ENCODE data around the gene CYP4Z1. TPM values are rescaled to one million over a fixed set of nuclear protein-coding genes. Genes with fewer than 3 reads are reported as not detected.

Gene CYP4Z1
- total RNA-seq, 2 donors from 2014 or later = 0.20 to 0.31 TPM

DNA sequence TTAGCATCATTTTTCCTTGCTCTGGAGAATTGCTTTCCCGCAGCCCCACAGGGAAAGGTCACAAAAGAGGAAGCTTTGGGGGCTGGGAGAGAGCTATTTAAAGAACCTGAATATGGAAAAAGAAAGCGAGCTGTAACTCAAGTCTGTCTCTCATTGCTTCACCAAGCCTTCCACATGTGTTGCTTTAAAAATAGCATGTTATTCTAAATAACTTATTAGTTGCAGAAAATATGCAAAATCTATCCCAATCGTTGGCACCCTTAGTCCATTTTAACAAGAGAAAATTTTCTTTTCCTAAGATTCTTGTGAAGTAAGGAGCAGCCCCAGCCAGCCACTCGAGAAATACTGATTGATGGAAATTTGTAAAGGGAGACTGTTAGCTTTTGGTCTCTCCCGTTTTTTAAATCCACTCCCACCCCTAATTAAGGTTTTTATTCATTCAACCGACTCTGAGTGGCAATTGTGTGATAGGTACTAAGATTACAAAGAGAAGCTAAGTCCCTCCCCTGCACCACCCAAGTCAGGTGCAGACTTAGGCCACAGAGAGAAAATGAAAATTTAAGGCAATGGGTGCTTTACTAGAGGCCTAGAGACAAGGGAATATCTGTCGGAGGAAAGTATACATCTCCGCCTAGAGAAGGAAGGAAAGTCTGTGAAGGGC lies 42.8 kb upstream of the CYP4Z1 start:
- peak overlapping the region; percentile 65 for H3K4me3 Mint-ChIP-seq
- Histone ChIP-seq H3K27me3 (ENCODE audit: control insufficient read depth, insufficient read depth, low read length, poor library complexity, severe bottlenecking) (peaks cover 16% of the 10 kb centered on the region), H3K4me1 (ENCODE audit: control insufficient read depth, insufficient read depth, low read length) (peaks cover 18% of the 10 kb centered on the region), H3K36me3 (ENCODE audit: control insufficient read depth, insufficient read depth, low read length) (no peaks in the 10 kb centered on the region), H3K9ac (ENCODE audit: extremely low read depth, low read length, poor library complexity, severe bottlenecking) (no peak overlapping the region), H3K4me3 (ENCODE audit: low read length) (peak overlapping the region; percentile 76), H3K27ac (ENCODE audit: low read depth, low read length) (no peak overlapping the region), H3K9me3 (ENCODE audit: control insufficient read depth, low read length) (no peaks in the 10 kb centered on the region)
- H3K36me3 Mint-ChIP-seq (ENCODE audit: low read depth) = peaks cover 2% of the 10 kb centered on the region
- peak overlapping the region; percentile 41 for H3K27ac Mint-ChIP-seq
- 0 to 52% methylated on average over 1 to 6 of the region's 8 CpGs for WGBS, 2 experiments (ENCODE audit: insufficient coverage in 1 of 2, insufficient read length in 1 of 2)
- H3K4me1 Mint-ChIP-seq = peaks cover 44% of the 10 kb centered on the region
- H3K27me3 Mint-ChIP-seq (ENCODE audit: insufficient read depth) = peaks cover 10% of the 10 kb centered on the region
- no peak for DNase-seq
- no peaks in the 10 kb centered on the region for H3K9me3 Mint-ChIP-seq
- TF ChIP-seq, protein P1, sequence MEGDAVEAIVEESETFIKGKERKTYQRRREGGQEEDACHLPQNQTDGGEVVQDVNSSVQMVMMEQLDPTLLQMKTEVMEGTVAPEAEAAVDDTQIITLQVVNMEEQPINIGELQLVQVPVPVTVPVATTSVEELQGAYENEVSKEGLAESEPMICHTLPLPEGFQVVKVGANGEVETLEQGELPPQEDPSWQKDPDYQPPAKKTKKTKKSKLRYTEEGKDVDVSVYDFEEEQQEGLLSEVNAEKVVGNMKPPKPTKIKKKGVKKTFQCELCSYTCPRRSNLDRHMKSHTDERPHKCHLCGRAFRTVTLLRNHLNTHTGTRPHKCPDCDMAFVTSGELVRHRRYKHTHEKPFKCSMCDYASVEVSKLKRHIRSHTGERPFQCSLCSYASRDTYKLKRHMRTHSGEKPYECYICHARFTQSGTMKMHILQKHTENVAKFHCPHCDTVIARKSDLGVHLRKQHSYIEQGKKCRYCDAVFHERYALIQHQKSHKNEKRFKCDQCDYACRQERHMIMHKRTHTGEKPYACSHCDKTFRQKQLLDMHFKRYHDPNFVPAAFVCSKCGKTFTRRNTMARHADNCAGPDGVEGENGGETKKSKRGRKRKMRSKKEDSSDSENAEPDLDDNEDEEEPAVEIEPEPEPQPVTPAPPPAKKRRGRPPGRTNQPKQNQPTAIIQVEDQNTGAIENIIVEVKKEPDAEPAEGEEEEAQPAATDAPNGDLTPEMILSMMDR (conservative IDR thresholded peaks at IDR 0.05) = no peak

- Histone ChIP-seq H3K9ac (ENCODE audit: extremely low read depth, low read length, poor library complexity, severe bottlenecking) (no peak overlapping the region), H3K36me3 (ENCODE audit: control insufficient read depth, insufficient read depth, low read length) (no peaks in the 10 kb centered on the region), H3K9me3 (ENCODE audit: control insufficient read depth, low read length) (no peaks in the 10 kb centered on the region), H3K27me3 (ENCODE audit: control insufficient read depth, insufficient read depth, low read length, poor library complexity, severe bottlenecking) (no peaks in the 10 kb centered on the region), H3K4me1 (ENCODE audit: control insufficient read depth, insufficient read depth, low read length) (no peaks in the 10 kb centered on the region), H3K4me3 (ENCODE audit: low read length) (no peak overlapping the region), H3K27ac (ENCODE audit: low read depth, low read length) (no peak overlapping the region)
- H3K36me3 Mint-ChIP-seq (ENCODE audit: low read depth) = peaks cover 8% of the 10 kb centered on the region
- WGBS, 2 experiments (ENCODE audit: insufficient coverage in 1 of 2, insufficient read length in 1 of 2) = 67 to 94% methylated on average over 1 to 3 of the region's 3 CpGs
- peaks cover 3% of the 10 kb centered on the region for H3K27me3 Mint-ChIP-seq (ENCODE audit: insufficient read depth)
- H3K4me3 Mint-ChIP-seq = no peak overlapping the region
- H3K4me1 Mint-ChIP-seq = peaks cover 13% of the 10 kb centered on the region
- TF ChIP-seq, protein P1 (conservative IDR thresholded peaks at IDR 0.05) = no peak
- no peak overlapping the region for H3K27ac Mint-ChIP-seq
- H3K9me3 Mint-ChIP-seq = no peaks in the 10 kb centered on the region
- DNase-seq = no peak
Measured at GRCh38 chr1:47030170-47030805, 36.7 kb upstream of the CYP4Z1 start.

DNA sequence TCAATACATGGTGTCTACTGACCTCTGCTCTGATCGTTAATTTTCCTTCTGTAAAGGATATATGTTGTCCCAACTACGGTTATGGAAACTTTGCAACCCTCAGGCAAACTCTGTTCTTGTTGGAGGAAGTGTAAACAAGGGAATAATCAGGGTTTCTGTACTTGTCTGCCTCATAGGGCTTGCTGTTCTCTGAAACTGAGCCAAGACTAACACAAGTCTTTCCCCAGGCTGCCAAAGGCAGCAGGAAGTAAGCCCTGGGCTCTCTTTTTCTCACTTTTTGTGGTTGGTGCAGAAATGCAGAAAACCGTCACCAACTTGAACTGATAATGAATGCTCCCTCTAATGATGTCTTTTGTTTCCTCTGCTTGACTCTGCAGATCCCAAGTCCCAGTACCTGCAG lies 36.0 kb upstream of the CYP4Z1 start:
- Histone ChIP-seq H3K4me3 (ENCODE audit: low read length) (no peak overlapping the region), H3K36me3 (ENCODE audit: control insufficient read depth, insufficient read depth, low read length) (no peaks in the 10 kb centered on the region), H3K9ac (ENCODE audit: extremely low read depth, low read length, poor library complexity, severe bottlenecking) (no peak overlapping the region), H3K27ac (ENCODE audit: low read depth, low read length) (no peak overlapping the region), H3K27me3 (ENCODE audit: control insufficient read depth, insufficient read depth, low read length, poor library complexity, severe bottlenecking) (no peaks in the 10 kb centered on the region), H3K9me3 (ENCODE audit: control insufficient read depth, low read length) (no peaks in the 10 kb centered on the region), H3K4me1 (ENCODE audit: control insufficient read depth, insufficient read depth, low read length) (no peaks in the 10 kb centered on the region)
- H3K4me1 Mint-ChIP-seq = peaks cover 14% of the 10 kb centered on the region
- TF ChIP-seq, protein P1 (conservative IDR thresholded peaks at IDR 0.05) = no peak
- WGBS, 2 experiments (ENCODE audit: insufficient coverage in 1 of 2, insufficient read length in 1 of 2) = 82 to 90% methylated on average over 2 to 3 of the region's 3 CpGs
- H3K36me3 Mint-ChIP-seq (ENCODE audit: low read depth) = peaks cover 8% of the 10 kb centered on the region
- no peak overlapping the region for H3K4me3 Mint-ChIP-seq
- H3K27ac Mint-ChIP-seq = no peak overlapping the region
- no peaks in the 10 kb centered on the region for H3K9me3 Mint-ChIP-seq
- no peak for DNase-seq
- H3K27me3 Mint-ChIP-seq (ENCODE audit: insufficient read depth) = peaks cover 3% of the 10 kb centered on the region

All from endodermal cell (in vitro differentiated cells).